Measurements from ENCODE around the gene FAM24A. TPM values are rescaled to one million over a fixed set of nuclear protein-coding genes. Genes with fewer than 3 reads are reported as not detected.

Gene FAM24A
- total RNA-seq, 1 donor from 2014 or later, result not detected

DNA sequence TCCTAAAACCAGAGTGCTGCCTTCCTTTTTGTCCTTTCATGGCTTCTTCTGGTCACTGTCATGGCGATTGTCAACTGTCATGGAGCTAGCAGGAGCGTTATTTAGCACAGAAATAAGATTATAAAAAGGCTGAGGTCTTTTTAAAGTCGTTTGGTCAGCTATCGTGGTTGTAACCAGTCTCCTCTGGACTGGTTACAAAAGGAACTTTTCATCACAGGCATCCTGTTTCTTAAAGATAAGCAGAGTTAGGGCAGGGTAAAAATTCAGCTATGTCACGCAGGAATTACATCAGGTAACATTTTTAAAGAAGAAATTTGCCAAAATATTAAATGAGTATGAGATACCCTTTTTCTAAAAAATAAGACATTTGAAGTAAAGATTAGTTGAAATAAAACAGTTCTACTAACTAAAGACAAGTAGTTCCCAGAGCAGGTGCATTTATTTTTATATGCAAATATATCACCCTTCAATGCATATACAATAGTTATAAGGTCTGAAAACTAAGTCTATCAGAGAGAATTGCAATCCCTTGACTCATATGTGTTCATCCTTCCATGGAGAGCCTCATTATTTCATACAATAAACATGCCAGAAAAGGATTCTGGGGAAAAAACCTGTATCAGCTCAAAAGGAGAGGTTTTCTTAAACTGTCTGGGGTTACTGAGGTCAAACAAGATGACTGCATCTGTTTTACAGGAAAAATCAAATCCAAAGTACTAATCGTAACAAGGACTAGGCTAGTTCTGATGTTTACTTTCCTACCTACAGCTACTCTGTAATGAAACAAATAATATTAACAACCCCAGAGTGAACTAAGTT lies 20.9 kb downstream of the FAM24A start:
- DNase-seq, result no peak

DNA sequence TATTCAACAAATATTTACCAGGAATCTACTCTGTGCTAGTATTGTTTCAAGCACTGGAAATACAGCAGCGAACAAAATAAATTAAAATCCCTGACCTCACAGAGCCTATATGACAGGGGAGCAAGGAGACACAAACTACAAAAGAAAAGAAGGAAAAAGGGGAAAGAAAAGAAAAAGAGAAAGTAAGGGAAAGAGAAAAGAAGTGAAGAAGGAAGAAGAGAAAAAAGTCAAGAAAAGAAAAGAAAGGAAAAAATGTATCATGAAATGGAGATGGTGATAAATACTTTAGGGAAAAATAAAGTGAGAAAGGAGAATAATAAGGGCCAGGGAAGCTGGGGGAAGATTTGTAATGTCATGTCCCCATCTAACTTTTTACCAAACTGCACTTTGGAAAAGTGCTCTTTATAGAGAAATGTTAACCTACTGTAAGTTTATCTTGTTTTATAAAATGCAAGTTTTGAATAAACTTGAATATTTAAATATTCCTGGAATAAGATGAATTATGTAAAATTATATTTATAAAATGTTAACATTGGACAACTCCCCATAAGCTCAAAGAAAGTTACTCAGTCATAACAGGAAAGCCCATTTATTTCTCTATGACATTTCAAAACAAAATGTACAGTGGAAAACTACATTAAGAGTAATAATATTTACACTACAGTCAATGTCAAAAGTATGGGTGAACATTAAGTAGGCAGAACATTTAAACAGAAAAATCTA lies 28.9 kb downstream of the FAM24A start:
- no peak for DNase-seq

DNA sequence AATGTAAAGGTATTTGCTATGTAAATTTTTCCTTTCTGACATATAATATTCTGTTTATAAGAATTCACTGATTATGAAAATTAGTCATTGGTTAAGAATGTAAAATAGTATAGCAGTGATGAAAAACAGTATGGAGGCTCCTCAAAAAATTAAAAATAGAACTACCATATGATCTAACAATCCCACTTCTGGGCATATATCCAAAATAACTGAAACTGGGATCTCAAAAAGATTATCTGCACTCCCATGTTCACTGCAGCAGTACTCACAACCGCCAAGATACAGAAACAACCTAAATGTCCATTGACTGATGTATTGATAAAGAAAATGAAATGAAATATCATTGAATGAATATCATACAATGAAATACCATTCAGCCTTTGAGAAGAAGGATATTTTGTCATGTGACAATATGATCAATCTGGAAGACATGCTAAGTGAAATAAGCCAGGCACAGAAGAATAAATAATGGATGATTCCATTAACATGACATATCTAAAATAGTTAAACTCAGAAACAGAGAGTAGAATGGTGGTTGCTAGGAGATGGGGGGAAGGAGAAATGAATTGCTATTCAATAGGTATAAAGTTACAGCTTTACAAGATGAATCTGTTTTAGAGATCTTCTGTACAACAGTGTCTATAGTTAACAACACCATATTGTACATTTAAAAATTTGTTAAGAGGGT lies 29.6 kb downstream of the FAM24A start:
- DNase-seq, result peak; percentile 21

DNA sequence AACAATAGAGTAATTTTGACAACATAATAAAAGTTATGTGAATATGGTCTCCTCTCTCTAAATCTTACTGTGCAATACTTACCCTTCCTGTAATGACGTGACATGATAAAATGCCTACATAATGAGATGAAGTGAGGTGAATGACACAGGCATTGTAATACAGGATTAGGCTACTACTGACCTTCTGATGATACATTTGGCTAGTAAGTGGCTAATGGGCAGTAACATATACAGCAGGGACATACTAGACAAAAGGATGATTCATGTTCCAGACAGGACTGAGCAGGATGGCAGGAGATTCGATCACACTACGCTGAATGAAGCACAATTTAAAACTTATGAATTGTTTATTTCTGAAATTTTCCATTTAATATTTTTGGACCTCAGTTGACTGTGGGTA lies 38.9 kb downstream of the FAM24A start:
- peak; percentile 2 for DNase-seq

DNA sequence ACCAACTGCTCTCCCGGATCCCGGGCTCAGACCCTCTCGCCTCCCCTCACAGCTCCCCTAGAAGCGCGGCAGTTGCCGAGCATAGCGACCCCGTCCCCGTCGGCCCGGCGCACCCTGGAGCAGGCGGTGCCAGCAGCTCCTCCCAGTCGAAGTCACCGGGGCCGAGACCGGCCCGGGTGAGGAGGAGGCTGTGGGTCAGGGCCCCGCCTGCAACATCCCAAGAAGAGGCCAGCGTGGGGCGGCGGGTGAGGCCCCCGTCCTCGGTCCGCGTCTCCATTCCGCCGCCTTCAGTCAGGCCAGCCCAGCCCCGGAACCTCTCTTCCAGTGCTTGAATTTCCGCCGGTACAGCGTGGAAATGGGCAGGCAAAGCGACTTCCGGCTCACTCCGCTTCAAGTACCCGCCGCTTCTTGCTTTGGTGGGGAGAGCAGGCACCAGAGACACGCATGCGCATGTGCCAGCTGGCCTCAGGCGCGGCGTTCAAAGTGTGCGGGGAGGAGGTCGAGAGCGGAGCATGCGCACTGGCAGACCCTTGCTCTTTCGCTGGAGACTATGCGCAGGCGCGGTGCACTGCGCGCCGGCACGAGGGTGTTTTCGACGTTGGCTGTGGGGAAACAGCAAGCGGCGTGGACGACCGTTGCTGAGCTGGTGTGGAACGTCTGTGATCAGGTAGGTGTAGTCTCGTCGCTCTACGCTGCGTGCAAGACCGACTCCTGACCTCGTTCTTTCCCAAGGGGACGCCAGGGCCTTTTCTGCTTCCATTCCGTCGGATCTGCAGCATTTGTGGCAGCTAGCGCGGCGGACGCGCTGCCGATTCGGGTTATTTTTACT lies 43.7 kb downstream of the FAM24A start, which contains the start of gene C10orf88:
Gene C10orf88 (minus strand): TSS at position 326 of the 829 bp plus-strand sequence. CDS start 49 bp downstream, at position 277.
- DNase-seq, result peak; percentile 99

DNA sequence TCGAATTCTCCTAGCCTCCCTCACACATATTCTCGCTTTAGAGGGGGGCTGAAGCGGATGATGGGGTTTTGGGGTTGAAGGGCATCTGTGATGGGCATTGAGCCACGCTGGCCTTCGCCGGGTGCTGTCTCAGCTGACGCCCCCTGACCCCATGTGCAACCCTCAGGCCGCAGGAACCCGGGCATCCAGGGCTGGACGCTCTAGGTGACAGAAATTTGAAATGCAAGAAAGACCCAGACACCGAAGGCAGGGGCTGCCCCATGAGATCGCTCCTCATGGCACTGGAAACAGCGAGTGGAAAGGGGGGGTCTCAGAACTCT lies 44.3 kb downstream of the FAM24A start:
- DNase-seq, result no peak

DNA sequence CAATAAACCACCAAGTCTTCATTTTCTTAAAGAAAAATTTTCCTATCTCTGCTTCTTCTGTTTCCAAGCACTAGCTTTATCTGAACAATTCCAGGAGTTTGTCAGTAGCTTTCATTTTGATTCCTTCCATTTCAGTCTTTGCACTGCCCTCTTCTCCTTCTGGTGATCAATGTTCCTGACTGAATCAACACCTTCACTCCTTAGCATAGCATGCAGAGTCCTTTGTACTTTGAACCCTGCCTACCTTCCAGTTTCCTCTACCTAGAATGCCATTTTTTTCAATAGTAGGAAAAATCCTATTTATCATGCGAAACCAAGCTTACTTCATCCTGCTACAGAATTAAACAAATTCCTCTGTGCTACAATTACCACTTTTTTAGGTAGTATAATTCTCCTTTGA lies 45.5 kb downstream of the FAM24A start:
- DNase-seq, result no peak

DNA sequence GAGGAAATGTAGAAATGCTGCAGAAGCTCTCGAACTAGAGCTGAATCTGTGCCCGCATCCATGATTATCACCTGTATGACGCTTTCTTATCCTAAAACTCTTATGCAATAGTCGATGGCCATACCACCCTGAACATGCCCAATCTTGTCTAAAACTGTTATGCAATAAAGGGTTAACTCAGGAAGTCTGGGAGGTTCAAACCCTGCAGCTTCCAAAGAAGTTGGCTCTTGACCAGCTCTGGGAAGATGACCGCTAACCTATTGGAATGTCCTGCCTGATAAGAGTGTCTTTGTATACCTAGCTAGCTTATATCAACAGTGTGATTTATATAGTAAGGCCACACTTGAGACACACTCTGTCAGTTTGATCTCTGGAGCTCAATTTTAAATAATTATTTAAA lies 47.1 kb downstream of the FAM24A start:
- DNase-seq, result peak; percentile 7

DNA sequence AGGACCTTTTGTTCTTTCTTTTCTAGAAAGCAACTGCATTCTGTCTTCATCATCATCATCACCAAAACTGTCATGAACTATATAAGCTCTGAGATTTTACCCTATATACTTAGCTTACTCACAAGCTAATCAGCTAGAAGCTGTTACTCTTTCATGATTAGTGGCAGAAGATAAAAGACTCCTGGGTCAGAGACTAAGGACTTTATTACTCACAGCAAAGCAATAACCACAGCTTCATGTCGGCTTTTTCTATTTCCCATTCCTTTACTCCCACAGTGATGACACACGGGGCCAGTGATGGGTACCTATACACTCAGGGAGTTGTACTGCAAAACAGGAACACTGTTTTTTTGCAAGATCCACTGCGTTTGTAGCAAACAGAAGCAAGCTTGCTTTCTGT lies 52.0 kb downstream of the FAM24A start:
- no peak for DNase-seq

Other genes with a start within 250 kb of the FAM24A start
- not detected in 2 replicates for gene C10orf120, start 210.8 kb upstream of the FAM24A start, total RNA-seq
- 0.34 and 0.51 TPM in 2 replicates for gene CUZD1, start 64.8 kb upstream of the FAM24A start, total RNA-seq
- gene FAM24B, start 31.0 kb upstream of the FAM24A start, total RNA-seq, result 2.2 and 5.1 TPM in 2 replicates
- gene C10orf88, start 43.6 kb downstream of the FAM24A start, total RNA-seq, result 8.8 and 13.1 TPM in 2 replicates
- gene PSTK, start 69.8 kb downstream of the FAM24A start, total RNA-seq, result 1.7 and 3.2 TPM in 2 replicates
- 2.9 and 4.5 TPM in 2 replicates for gene IKZF5, start 98.2 kb downstream of the FAM24A start, total RNA-seq
- 3.7 and 7.5 TPM in 2 replicates for gene ACADSB, start 98.4 kb downstream of the FAM24A start, total RNA-seq
- gene HMX3, start 225.4 kb downstream of the FAM24A start, total RNA-seq, result not detected in 2 replicates
- gene HMX2, start 237.5 kb downstream of the FAM24A start, total RNA-seq, result not detected in 2 replicates
- gene BUB3, start 243.8 kb downstream of the FAM24A start, total RNA-seq, result 157 and 216 TPM in 2 replicates